PC-9 (cell line): ENCODE data around the gene LYPD3. TPM values are rescaled to one million over a fixed set of nuclear protein-coding genes. Genes with fewer than 3 reads are reported as not detected.
A peak's percentile ranks its signal among the peaks of the same experiment; 100 is the strongest.

Source experiments
- BruUV-seq: library from RNA; stranded (reverse); fragments of 400-500 nt; replicated peaks from 2 replicates; lab custom pipeline; 2021; lab: Mats Ljungman, UMichigan
- CTCF ChIA-PET: fragments of 300-600 bp; sonication (Branson Sonifier 250); formaldehyde crosslinking; loops from one replicate; lab custom pipeline; 2022; ENCODE audit warnings: antibody characterized with exemption; lab: Charles Lee
- POLR2A ChIA-PET: fragments of 300-600 bp; sonication (Branson Sonifier 250); formaldehyde crosslinking; loops from one replicate; lab custom pipeline; 2022; ENCODE audit warnings: antibody characterized with exemption; ENCODE audit not compliant: unreplicated experiment; lab: Charles Lee
- DNase-seq, 2 experiments: peaks; one replicate each; pipeline versions ENCODE4 v3.0.0 to v3.0.0-alpha.2; 2015 to 2022; ENCODE audit warnings: mixed read lengths in 1 of 2
- H2AFZ ChIP-seq: fragments of 200-600 bp; sonication (generic); 2 replicates; pipeline ENCODE4 v1.8.1; 2017; ENCODE audit warnings: antibody characterized with exemption
- H3F3A ChIP-seq: fragments of 200-600 bp; sonication (generic); 2 replicates; pipeline ENCODE4 v1.8.1; 2017; ENCODE audit warnings: antibody characterized with exemption, mild to moderate bottlenecking, low read depth; ENCODE audit not compliant: insufficient read depth
- H3K27ac ChIP-seq: fragments of 200-600 bp; sonication (generic); 2 replicates; pipeline ENCODE4 v1.6.1; 2016; ENCODE audit warnings: mixed run types
- H3K27me3 ChIP-seq: fragments of 200-600 bp; sonication (generic); 2 replicates; pipeline ENCODE4 v1.6.1; 2016; ENCODE audit warnings: low read depth, mixed run types; ENCODE audit not compliant: insufficient read depth
- H3K36me3 ChIP-seq: fragments of 200-600 bp; sonication (generic); 2 replicates; pipeline ENCODE4 v1.6.1; 2016; ENCODE audit warnings: low read depth, mixed run types
- H3K4me1 ChIP-seq: fragments of 200-600 bp; sonication (generic); replicated peaks from 2 replicates; pipeline ENCODE4 v1.6.1; 2016; ENCODE audit warnings: mixed run types; ENCODE audit not compliant: insufficient read depth
- H3K4me2 ChIP-seq: fragments of 200-600 bp; sonication (generic); 2 replicates; pipeline ENCODE4 v1.6.1; 2017; ENCODE audit warnings: mixed run types
- H3K4me3 ChIP-seq: fragments of 200-600 bp; sonication (generic); 2 replicates; pipeline ENCODE4 v1.6.1; 2016; ENCODE audit warnings: mixed run types
- H3K79me2 ChIP-seq: fragments of 200-600 bp; sonication (generic); 2 replicates; pipeline ENCODE4 v1.6.1; 2017; ENCODE audit warnings: low read depth, mixed run types
- H3K9me2 ChIP-seq: fragments of 200-600 bp; sonication (generic); 2 replicates; pipeline ENCODE4 v1.8.1; 2017; ENCODE audit warnings: mild to moderate bottlenecking; ENCODE audit not compliant: insufficient read depth
- H3K9me3 ChIP-seq: fragments of 200-600 bp; sonication (generic); 2 replicates; pipeline ENCODE4 v1.8.1; 2016; ENCODE audit warnings: low read depth; ENCODE audit not compliant: insufficient read depth
- H4K20me1 ChIP-seq: fragments of 200-600 bp; sonication (generic); 2 replicates; pipeline ENCODE4 v1.8.1; 2017; ENCODE audit not compliant: insufficient read depth
- CTCF ChIP-seq: fragments of 200-600 bp; sonication (generic); conservative IDR thresholded peaks from 2 replicates; pipeline ENCODE4 v1.6.1; 2017; ENCODE audit warnings: mixed run types, antibody characterized with exemption, mild to moderate bottlenecking, moderate library complexity
- EZH2 ChIP-seq: fragments of 200-600 bp; sonication (generic); IDR thresholded peaks from 2 replicates; pipeline ENCODE4 v1.8.0; 2017; ENCODE audit warnings: antibody characterized with exemption, low read depth
- intact Hi-C: fragments of 100-400 bp; cut with micrococcal nuclease; formaldehyde crosslinking; loops from one replicate; pipeline ENCODE4 v1.10.0; 2022; ENCODE audit not compliant: unreplicated experiment
- total RNA-seq: library from RNA; stranded (reverse); gene quantifications from 2 replicates; pipeline ENCODE4 v1.2.3, GENCODE V29; 2021

The LYPD3 gene
- total RNA-seq, 1 experiment from 2014 or later: 70.8 TPM

GRCh38 chr19:43468354-43469159 lies 3.1 kb upstream of the LYPD3 start:
- intact Hi-C loops: loop anchor here (5.0 kb wide), 1 partner anchor 49 kb away; no protein-coding TSS in a partner anchor
- DNase-seq: peak in 1 of 2 experiments; percentile 52
- ChIA-PET CTCF (no interaction called here), POLR2A (interaction anchor here (0.5 to 0.7 kb wide), 3 partner anchors 23 to 227 kb away, joined by 3 to 4 read pairs (median 3); no protein-coding TSS in a partner anchor)
- Histone ChIP-seq H3K4me2 (peak overlapping the region; percentile 65), H3K9me2 (no peaks in the 10 kb centered on the region), H3K27me3 (no peaks in the 10 kb centered on the region), H2AFZ (no peak overlapping the region; the same call in 1 of the 2 replicates), H3K27ac (peak overlapping the region; percentile 92), H3K9me3 (no peaks in the 10 kb centered on the region), H4K20me1 (no peaks in the 10 kb centered on the region), H3K79me2 (peaks cover 10% of the 10 kb centered on the region), H3K4me3 (no peak overlapping the region; the same call in 1 of the 2 replicates), H3K4me1 (peaks cover 52% of the 10 kb centered on the region), H3F3A (peaks cover 65% of the 10 kb centered on the region), H3K36me3 (no peaks in the 10 kb centered on the region)
- BruUV-seq: no TSS peak
- TF ChIP-seq CTCF (no peak), EZH2 (no peak)

- H3K9me3 ChIP-seq: no peaks in the 10 kb centered on the region
- POLR2A ChIA-PET: interaction anchor here (0.6 to 0.7 kb wide), 2 partner anchors 63 to 202 kb away, joined by 3 to 6 read pairs; no protein-coding TSS in a partner anchor
- intact Hi-C loops: loop anchor here (5.0 kb wide), 1 partner anchor 50 kb away; no protein-coding TSS in a partner anchor
- peaks cover 56% of the 10 kb centered on the region for H3K4me1 ChIP-seq
- H3K9me2 ChIP-seq: no peaks in the 10 kb centered on the region
- H3K27ac ChIP-seq: peak overlapping the region; percentile 92
- H3K36me3 ChIP-seq: peaks cover 3% of the 10 kb centered on the region; the same call in 1 of the 2 replicates
- peak overlapping the region; percentile 65 for H3K4me2 ChIP-seq
- no peaks in the 10 kb centered on the region for H3K27me3 ChIP-seq
- H3K4me3 ChIP-seq: no peak overlapping the region; the same call in 1 of the 2 replicates
- H2AFZ ChIP-seq: no peak overlapping the region; the same call in 1 of the 2 replicates
- no TSS peak for BruUV-seq
- peaks cover 14% of the 10 kb centered on the region for H3K79me2 ChIP-seq
- peak in 1 of 2 experiments; percentile 74 for DNase-seq
- H4K20me1 ChIP-seq: 0 out of 2 replicates have a peak, but pooled peaks cover 4% of the 10 kb centered on the region
- CTCF ChIA-PET: no interaction called here
- no peak for TF ChIP-seq EZH2
- TF ChIP-seq CTCF: no peak
- H3F3A ChIP-seq: peaks cover 67% of the 10 kb centered on the region
Measured at GRCh38 chr19:43467730-43468129, 2.3 kb upstream of the LYPD3 start.

DNA sequence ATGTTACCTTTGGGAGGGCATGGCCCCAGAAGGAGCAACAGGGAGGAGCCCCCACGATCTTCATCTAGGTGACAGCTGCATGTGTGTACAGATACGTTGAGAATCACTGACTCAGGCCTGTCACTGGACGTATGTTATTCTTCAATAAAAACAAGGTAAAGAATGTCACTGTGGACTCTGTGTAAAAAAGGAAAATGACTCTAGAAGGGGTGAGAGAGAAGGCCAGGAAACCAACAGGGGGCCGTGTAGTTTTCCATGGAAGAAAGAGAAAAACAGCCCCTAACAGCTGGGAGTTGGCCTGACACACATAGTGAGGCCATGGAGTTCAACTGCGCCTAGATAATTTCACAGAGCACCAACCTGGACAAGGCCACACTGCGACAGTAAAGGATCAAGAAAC lies 1.9 kb upstream of the LYPD3 start:
- H3K79me2 ChIP-seq: peaks cover 15% of the 10 kb centered on the region
- H3K4me3 ChIP-seq: no peak overlapping the region
- no TSS peak for BruUV-seq
- H3K4me1 ChIP-seq: peaks cover 57% of the 10 kb centered on the region
- no peaks in the 10 kb centered on the region for H3K9me2 ChIP-seq
- H4K20me1 ChIP-seq: 0 out of 2 replicates have a peak, but pooled peaks cover 6% of the 10 kb centered on the region
- CTCF ChIA-PET: no interaction called here
- no peaks in the 10 kb centered on the region for H3K27me3 ChIP-seq
- H3K4me2 ChIP-seq: peak overlapping the region; percentile 65
- H2AFZ ChIP-seq: no peak overlapping the region; the same call in 1 of the 2 replicates
- intact Hi-C loops: loop anchor here (5.0 kb wide), 1 partner anchor 50 kb away; no protein-coding TSS in a partner anchor
- peak overlapping the region; percentile 92 for H3K27ac ChIP-seq
- no peak for TF ChIP-seq CTCF
- no peak for TF ChIP-seq EZH2
- POLR2A ChIA-PET: interaction anchor here (0.6 to 0.7 kb wide), 2 partner anchors 64 to 201 kb away, joined by 3 to 6 read pairs; no protein-coding TSS in a partner anchor
- no peak for DNase-seq
- peaks cover 72% of the 10 kb centered on the region for H3F3A ChIP-seq
- H3K9me3 ChIP-seq: no peaks in the 10 kb centered on the region
- peaks cover 5% of the 10 kb centered on the region; the same call in 1 of the 2 replicates for H3K36me3 ChIP-seq
